Peyer's patch (tissue), 4 donors: ENCODE data around the gene RBM20.

ENCODE experiments used
- POLR2A ChIP-seq, 2 donors: fragments of 450-650 bp; IDR thresholded peaks; one replicate each; pipeline ENCODE4 v1.5.1; 2017; ENCODE audit warnings: antibody characterized with exemption in 2 of 2, mild to moderate bottlenecking in 2 of 2, moderate library complexity in 2 of 2
- TF ChIP-seq, protein P1 (sequence below), 6 experiments: fragments of 450-650 bp in 4 of 6; fragments of 200-600 bp in 2 of 6; sonication (generic) in 1 of 6; IDR thresholded peaks; one replicate each; pipeline ENCODE4 v1.5.1; 2017 to 2019; ENCODE audit warnings: antibody characterized with exemption in 6 of 6, mild to moderate bottlenecking in 3 of 6, moderate library complexity in 1 of 6

DNA sequence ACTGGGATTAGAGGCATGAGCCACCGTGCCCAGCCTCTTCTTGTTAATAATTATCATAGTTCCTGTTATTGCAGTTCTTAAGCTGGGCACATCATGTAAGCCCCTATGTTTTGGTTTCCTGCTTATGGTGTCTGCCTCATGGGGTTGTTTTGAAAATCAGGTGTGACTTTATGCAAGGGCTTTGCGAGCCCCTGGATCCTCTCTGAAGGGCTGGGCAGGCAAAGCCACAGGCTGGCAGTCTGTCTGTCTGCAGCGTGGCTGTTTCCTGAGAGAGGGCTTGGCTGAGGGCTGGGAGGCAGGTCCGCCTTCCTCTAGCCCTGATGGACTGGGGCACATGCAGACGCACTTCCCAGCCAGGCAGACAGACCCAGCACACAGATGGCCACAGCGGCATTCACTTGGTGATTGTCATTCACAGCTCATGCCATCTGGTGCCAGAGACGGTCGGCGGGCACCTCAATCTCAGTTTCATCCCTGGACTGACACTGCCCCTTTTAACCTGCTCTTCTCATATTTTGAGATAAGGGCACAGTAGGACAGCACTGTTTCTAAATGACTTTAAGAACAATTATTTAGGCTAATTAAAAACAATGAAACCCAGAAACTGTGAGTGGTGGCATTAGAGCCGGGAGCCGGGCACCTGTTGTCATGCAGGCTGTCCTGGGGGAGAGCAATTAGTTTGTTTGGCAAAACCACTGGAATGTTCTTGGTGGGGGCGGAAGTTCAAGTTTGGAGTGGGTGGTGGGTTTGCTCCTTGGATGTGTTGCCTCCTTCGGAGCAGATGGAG, 35.5 kb downstream of the RBM20 start:
- TF ChIP-seq, protein P1, sequence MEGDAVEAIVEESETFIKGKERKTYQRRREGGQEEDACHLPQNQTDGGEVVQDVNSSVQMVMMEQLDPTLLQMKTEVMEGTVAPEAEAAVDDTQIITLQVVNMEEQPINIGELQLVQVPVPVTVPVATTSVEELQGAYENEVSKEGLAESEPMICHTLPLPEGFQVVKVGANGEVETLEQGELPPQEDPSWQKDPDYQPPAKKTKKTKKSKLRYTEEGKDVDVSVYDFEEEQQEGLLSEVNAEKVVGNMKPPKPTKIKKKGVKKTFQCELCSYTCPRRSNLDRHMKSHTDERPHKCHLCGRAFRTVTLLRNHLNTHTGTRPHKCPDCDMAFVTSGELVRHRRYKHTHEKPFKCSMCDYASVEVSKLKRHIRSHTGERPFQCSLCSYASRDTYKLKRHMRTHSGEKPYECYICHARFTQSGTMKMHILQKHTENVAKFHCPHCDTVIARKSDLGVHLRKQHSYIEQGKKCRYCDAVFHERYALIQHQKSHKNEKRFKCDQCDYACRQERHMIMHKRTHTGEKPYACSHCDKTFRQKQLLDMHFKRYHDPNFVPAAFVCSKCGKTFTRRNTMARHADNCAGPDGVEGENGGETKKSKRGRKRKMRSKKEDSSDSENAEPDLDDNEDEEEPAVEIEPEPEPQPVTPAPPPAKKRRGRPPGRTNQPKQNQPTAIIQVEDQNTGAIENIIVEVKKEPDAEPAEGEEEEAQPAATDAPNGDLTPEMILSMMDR (IDR thresholded peaks at IDR 0.05) = no peak
- TF ChIP-seq POLR2A (IDR thresholded peaks at IDR 0.05) = no peak
